NOMO-1 (cell line): ENCODE measurements around the gene OSBPL10.
"Not testable (repeated sequence)": the region's sequence is repeated elsewhere in the genome, so short reads cannot be mapped to it uniquely, and the experiment has no call there.

Source experiments
- DNase-seq, 2 experiments: peaks; one replicate each; lab custom pipeline; 2025; ENCODE audit not compliant: unreplicated experiment in 2 of 2; lab: John Stamatoyannopoulos, UW

Gene OSBPL10

GRCh38 chr3:31723701-31724100 is 257.4 kb downstream of the OSBPL10 start:
- no peak for DNase-seq

DNA sequence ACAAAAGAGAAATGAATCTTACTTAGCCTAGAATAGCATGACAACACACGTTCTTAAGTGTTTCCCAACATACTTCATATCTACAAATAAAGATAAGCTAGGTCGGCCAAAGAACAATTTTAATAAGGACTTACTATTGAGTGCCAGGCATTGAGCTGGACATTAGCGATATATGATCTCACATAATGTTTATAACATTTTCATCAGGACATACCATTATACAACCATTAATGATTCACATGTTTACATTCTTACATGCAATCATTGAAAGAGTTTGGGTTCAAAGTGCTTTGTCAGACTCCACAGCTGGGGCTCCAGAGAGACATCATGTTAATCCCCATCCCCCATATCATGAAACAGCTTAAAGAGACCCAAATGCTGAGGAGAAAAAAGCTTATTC is 259.4 kb downstream of the OSBPL10 start:
- DNase-seq: no peak

GRCh38 chr3:31714495-31715280 is 266.4 kb downstream of the OSBPL10 start:
- DNase-seq: no peak

- peak; percentile 46 to 51 for DNase-seq
Observed at GRCh38 chr3:31713816-31714215, 267.2 kb downstream of the OSBPL10 start.

GRCh38 chr3:31710123-31710803 is 270.8 kb downstream of the OSBPL10 start:
- no peak for DNase-seq

- DNase-seq: no peak
Observed at GRCh38 chr3:31709526-31709925, 271.5 kb downstream of the OSBPL10 start.

DNA sequence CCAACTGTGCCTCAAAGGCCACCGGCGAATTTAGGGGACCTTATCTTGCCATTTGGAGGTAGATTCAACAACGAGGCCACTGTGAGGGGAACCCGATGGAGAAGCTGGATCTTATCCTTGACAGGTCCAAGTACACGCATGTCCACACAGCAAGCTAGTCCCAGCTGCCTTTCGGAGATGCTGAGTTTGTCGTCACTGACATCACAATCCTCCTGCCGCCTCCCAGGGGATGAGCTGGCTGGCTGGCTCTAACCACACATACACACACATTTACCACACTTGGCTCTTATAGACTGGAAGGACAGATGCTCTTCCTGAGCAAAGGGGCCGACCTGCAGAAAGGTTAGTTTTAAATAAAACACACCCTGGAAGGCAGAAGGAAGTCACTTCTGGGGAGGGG is 272.1 kb downstream of the OSBPL10 start:
- no peak for DNase-seq

DNA sequence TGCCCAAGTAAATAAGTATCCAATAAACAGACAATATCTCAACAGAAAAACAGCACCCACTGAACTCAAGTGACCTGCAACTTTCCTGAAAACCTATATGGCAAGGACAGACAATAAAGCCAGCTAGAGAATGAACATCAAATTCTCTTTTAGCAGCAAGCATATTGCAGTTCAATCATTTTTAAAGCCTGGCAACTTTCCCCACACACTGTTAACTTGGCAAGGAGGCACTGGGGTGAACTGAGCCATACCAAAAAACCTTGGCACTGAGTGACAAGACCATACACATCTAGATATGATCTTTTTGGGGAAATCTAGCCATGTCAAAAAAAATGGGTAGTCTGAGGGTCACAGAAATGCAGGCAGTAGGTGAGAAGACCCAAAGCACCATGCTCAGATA is 273.8 kb downstream of the OSBPL10 start:
- no peak for DNase-seq

GRCh38 chr3:31705736-31706135 is 275.3 kb downstream of the OSBPL10 start:
- DNase-seq: no peak

DNA sequence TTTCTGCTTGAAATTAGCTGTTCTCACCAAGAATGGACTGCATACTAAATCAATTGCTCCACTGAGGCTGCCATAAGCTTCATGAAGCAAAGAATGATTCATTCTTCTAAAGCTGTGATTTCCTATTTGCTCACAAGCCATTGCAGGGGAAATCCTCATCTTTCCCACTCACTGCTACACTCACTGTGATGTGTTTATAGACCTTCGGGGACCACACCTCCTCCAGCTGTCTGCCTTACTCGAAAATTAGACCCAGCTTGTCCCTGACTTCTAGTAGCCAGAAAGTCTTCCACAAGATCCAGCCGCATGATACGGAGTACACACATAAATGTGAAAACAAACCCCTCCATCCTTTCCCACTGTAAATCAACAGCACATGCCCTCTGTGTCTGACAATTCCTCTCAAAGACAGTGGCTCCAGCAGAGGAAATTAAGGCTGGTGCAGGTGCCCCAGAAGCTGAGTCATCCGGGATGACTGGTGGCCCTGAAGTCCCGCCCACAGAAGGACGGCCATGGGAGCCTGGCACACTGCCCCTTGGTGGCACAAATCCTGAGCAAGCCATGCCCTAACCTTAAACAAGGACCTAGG is 276.4 kb downstream of the OSBPL10 start:
- DNase-seq: no peak

DNA sequence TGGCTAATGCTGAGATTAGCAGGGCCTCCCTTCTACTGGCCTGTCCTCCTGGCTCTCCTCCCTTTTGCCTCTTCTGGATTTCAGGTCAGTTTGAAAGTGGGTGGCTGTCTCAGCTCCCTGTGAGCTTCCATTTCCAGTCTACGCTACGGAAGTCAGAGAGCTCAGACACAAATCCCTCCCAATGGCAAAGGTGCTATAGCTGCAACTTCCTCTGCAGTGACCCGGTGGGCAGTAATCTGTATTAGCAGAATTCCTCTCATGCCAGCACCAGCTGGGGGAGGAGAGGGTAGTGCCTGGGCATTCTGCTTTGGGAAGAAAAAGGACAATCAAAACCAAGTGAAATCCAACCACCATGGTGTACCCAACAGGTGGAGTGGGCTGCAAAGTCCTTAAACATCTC is 276.9 kb downstream of the OSBPL10 start:
- no peak for DNase-seq

DNA sequence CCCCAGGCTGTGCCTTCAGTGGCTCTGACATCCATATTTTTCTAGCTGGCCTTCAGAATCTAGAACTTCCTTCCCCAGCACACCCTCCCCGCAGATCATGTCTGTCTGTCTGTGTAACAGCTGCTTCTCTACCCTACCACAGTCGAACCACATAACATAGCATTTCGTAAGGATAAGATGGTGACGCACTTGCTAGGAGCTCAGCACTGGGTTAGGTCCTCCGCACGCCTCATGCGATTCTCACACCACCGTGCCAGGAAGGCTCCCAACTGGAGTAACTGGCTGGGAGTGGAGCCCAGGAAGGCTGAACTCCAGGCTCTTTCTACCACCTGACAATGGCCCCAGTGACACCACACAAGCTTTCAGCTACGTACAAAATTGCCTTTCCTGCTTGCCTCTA is 279.8 kb downstream of the OSBPL10 start:
- DNase-seq: no peak

DNA sequence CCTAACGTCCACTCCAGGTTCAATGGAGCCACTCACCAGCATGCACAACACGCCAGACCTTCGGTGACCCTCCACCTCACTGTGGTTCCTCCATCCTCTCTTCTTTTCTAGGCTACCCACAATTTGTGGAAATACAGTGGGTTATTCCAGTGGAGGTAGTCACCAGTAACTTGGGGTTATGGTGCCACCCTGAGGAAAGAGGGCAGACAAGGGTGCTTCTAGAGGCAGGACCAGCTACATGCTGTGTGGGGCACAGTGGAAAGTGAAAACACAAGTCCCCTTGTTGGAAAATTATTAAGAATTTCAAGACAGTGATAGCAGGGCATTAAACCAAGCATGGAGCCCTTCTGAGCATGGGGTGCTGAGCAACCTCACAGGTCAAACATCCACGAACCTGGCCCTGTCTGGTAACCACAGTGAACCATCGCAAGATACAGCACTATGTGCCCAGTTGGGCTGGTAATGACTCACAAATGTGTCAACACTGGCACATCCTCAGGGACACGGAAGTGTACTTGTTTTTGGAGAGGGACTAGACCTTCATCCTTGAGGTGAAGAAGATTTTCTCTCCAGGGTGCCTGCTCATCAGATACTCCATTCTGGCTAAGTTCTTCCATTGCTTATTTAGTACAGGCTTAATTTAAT is 281.6 kb downstream of the OSBPL10 start:
- no peak for DNase-seq

GRCh38 chr3:31696815-31697548 is 284.1 kb downstream of the OSBPL10 start:
- DNase-seq: no peak

GRCh38 chr3:31696009-31696297 is 285.1 kb downstream of the OSBPL10 start:
- no peak for DNase-seq

DNA sequence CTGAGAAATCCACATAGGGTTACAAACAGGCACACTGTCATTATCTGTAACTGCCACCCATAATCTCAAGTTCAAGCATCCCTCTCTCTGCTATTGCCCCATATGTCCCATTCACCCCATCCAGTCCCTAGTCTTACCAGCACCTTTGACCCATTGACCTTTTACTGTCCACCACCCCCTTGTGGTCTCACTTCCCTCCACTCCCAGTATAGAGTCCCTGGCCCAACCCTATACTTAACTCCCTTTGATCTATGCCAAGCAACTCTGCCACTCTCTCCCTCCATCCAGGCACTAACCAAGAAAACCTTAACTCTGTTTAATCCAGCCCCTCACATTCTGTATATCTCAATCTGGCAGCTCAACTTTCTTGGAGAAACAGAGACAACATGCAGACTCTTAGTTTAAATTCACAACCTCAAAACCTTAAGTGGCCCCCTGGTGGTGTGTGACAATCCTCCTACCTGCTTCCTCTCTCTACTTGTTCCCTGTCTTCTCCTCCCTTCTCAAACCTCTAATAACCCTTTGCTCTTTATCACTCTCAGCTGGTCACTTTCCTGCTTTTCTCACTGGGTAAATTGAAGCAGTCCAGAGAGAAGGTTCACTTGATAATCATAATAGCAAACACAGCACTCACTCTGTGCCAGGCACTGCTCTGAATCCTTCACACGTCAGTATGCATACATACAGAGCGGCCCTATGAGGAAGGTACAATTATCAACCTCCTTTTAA is 285.6 kb downstream of the OSBPL10 start:
- peak in 1 of 2 experiments; percentile 8 for DNase-seq

DNA sequence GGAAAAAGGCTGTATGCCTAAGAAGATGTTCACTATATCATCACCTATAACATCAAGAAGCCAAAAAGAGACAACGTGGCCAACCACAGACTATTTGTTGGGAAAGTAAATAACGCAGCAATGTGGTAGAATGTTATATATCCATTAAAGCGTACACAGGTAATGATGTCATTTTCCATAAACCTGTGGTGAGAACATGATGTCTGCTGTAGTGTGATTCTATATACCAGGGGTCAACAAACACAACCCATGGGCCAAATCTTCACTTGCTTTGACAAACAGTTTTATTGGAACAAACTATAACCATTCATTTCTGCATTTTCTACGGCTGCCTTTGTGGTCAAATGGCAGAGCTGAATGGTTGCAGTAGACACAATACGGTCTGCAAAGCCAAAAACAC is 287.7 kb downstream of the OSBPL10 start:
- DNase-seq: no peak

GRCh38 chr3:31692751-31693150 is 288.3 kb downstream of the OSBPL10 start:
- DNase-seq: no peak

DNA sequence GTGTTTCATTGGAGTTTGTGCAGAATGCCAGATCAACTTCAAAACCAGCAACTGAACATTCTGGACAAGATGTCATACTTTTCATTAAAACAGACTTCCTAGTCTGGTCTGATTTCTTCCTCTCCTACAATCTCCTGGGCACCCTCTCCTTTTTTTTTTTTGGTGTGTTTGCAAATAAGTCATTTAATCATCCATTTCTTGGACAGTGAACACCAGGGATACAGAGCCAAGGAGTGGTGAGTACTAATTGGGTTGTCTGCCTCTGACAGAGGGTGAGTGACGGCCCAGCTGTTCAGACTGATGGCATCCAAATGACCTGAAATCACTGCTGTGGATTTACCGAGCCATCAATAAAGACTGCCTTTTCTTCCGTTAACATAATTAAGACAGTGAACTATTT is 290.3 kb downstream of the OSBPL10 start:
- no peak for DNase-seq

DNA sequence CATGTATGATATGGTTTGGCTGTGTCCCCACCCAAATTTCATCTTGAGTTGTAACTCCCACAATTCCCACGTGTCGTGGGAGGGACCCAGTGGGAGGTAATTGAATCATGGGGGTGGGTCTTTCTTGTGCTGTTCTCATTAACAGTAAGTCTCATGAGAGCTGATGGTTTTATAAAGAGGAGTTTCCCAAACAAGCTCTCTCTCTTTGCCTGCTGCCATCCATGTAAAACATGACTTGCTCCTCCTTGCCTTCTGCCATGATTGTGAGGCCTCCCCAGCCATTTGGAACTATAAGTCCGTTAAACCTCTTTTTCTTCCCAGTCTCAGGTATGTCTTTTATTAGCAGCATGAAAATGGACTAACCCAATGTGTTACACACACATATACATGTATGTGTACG is 291.5 kb downstream of the OSBPL10 start:
- DNase-seq: not testable (repeated sequence)
